ENCODE data around the gene RHOF.
A peak's percentile ranks its signal among the peaks of the same experiment; 100 is the strongest.

RHOF gene

DNA sequence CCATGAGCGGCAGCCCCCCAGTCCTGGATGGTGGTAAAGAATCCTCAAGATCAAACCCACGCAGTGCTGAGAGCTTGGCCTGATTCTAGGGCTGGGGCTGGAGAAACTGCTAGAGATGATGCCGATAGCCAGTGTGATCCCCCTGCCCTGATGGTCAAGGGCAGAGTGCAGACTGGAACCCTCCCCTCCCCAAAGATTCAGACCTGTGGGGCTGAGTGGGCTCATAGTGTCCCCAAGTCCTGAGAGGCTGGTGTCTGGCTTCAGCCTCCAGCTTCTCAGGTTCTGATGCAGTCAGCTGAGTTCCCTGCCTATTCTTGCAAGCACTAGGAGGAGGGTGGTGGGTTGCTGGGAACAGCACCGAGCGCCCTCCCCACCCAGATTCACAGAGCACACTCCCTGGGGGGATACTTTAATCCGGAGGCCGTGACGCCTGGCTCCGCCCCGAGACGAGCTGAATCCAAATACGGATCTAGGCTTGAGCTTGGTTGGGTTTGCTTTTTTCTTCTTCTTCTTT, 11.9 kb downstream of the RHOF start:
- in situ Hi-C loops (cut with HindIII; ENCODE audit: low pct_unique_long_range_greater_than_20kb, low sequenced_read_pairs), result no loop called here
- no peak for DNase-seq (ENCODE audit: low read depth in 1 of 2, low spot score in 1 of 2)
- TF ChIP-seq JUND (IDR thresholded peaks at IDR 0.05; ENCODE audit: low read depth), result no peak

DNA sequence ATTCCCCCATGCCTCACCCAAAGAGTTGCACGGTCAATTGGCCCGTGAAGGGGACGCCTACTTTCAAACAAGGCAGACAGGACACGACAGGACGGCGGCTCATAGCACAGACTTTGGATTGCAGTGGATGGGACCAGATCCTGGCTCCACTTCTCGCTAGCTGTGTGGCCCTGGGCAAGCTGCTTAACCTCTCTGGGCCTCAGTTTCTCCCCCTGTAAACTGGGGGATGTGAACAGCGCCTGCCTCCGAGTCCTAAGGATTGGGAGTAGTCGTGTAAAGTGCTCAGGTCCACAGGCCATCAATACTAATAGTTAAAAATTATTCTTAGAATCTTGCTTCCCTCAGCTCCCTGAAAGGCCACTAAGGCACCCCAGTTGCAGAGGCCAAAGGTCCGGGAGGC, 13.1 kb downstream of the RHOF start:
- in situ Hi-C loops (cut with HindIII; ENCODE audit: low pct_unique_long_range_greater_than_20kb, low sequenced_read_pairs), result no loop called here
- DNase-seq (ENCODE audit: low read depth in 1 of 2, low spot score in 1 of 2), result no peak
- TF ChIP-seq JUND (IDR thresholded peaks at IDR 0.05; ENCODE audit: low read depth), result no peak

DNA sequence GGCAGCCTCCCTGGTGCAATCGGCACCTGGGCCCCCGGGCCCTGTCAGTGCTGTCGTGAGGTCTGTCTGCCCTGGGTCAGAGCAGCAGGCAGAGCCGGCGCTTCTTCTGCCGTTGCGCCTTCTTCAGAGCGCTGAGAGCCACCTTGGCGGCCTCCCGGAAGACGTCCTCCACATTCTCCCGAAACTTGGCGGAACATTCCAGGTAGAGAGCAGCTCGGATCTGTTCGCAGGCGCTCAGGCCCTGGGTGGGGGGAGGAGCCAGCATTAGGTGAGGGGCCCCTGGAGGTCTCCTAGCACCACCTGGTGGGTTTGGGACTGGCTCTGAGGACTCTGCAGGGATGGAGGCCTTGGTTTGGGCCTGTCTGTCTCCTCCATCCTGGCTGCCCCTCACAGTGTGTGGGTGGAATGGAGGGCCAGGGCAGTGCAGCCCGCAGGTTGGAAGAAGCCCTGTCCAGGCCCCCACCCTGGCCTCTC, 14.0 kb downstream of the RHOF start:
- TF ChIP-seq JUND (IDR thresholded peaks at IDR 0.05; ENCODE audit: low read depth), result no peak
- DNase-seq (ENCODE audit: low read depth in 1 of 2, low spot score in 1 of 2), result no peak
- in situ Hi-C loops (cut with HindIII; ENCODE audit: low pct_unique_long_range_greater_than_20kb, low sequenced_read_pairs), result no loop called here

DNA sequence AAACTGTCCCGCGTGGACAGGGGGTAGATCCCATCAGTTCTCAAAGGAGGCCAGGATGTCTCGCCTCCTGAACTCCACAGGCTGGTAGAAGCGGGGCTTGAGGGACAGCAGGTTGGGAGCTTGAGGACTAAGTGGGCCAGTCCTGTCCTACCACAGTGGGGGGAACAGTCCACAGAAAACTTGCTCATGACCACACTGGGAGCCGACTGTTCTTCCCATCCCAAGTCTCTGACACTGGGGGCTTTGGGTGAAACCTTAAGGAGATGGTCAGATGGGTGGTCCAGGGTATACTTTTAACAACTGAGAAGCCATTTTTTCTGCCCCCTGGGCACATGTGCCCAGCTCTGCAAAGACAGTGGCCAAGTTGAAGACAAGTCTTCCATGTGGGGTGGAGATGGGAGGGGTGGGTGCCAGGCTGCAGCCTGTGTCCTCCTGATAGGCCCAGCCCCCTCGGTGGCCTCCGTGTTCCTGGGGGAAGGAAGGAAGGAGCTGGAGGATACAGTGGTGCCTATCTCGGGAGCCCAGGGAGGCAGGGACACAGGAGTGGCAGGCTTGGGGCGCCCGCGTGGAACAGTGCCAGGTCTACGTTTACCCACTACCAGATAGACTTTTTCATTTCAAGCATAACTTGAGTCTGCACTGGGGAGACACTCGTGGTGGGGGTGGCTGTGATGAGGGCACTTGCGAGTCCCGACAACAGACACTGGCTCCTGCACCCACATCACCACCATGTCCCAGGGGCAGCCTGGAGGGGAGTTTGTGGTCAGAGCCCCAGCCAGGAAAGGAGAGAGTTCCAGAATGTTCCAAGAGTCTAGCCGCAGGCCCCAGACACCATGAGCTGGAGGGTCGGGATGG, 14.7 kb downstream of the RHOF start:
- DNase-seq (ENCODE audit: low read depth in 1 of 2, low spot score in 1 of 2), result no peak
- in situ Hi-C loops (cut with HindIII; ENCODE audit: low pct_unique_long_range_greater_than_20kb, low sequenced_read_pairs), result no loop called here
- no peak for TF ChIP-seq JUND (IDR thresholded peaks at IDR 0.05; ENCODE audit: low read depth)

DNA sequence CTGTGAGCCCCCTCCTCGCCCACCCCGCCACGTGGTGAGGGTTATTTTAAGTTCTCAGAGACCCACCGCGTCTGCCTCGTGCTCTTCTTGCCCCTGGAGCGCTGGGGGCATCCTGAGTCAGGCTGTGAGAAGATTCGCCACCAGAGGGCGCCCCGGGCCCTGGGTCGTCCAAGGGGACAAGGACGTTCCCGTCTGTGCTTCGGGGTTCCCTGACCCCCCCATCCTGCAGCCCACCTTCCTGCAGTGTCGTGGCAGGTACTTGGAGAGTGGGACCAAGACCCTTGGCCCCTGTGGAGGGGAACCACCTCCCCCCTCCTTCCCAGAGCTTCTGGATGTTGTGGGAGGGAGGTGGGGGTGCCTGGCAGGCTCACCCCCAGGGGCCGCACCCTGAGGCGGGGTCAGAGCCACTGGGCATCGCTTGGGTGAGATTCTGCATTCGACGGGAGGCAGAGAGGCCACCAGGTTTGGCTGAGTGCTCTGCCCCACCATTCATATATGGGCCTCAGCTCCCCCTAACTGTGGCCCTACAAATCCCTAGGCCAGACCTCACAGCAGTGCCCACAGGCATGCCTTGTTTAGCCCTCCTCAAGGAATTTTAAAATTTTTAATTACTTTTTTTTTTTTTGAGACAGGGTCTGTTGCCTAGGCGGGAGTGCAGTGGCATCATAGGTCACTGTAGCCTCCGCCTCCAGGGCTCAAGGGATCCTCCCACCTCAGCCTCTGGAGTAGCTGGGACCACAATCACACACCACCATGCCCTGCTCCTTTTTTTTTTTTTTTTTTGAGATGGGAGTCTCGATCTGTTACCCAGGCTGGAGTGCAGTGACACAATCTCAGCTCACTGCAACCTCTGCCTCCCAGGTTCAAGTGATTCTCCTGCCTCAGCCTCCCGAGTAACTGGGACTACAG, 17.0 kb downstream of the RHOF start:
- peak; percentile 79 to 90 for DNase-seq (ENCODE audit: low read depth in 1 of 2, low spot score in 1 of 2)
- TF ChIP-seq JUND (IDR thresholded peaks at IDR 0.05; ENCODE audit: low read depth), result no peak
- in situ Hi-C loops (cut with HindIII; ENCODE audit: low pct_unique_long_range_greater_than_20kb, low sequenced_read_pairs), result no loop called here

DNA sequence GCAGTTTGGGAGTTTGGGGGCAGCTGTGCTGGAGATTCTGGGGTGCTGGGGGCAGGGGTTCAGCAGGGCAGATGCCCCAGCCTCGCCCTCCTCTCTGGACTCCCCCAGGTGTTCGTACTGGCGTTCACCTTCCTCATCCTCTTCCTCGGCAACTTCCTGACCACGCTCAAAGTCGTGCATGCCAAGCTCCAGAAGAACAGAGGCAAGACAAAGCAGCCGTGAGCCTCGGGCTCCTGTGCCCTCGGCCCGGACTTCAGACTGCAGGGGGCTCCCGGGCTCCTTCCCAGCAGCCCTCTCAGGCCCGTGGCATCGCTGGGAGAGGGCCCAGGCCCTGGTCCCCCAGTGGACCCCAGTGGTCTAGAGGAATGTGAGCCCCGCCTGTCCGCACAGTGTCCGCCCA, 18.0 kb downstream of the RHOF start:
- DNase-seq (ENCODE audit: low read depth in 1 of 2, low spot score in 1 of 2), result no peak
- no peak for TF ChIP-seq JUND (IDR thresholded peaks at IDR 0.05; ENCODE audit: low read depth)
- in situ Hi-C loops (cut with HindIII; ENCODE audit: low pct_unique_long_range_greater_than_20kb, low sequenced_read_pairs), result no loop called here

DNA sequence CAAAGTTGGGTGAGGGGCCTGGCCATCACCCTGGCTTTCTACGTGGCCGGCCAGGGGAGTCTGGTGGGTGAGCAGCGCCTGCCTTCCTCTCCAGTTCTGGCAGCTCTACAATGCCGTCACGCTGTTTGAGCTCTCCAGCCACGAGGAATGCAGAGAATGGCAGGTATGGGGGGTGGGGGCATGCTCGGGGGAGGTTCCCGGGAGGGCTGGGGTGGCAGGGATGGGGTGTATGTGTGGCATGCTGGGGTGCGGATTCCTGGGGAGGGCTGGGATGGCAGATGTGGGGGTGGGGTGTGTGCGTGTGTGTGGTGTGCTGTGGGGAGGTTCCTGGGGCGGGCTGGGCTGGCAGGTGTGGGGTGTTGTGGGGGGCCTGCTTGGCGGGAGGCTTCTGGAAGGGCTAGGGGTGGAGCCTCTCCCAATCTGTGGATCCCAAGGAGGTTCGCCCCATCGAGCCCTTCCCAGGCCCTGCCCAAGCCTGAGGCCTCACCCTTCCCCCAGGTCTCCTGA, 18.5 kb downstream of the RHOF start:
- no peak for TF ChIP-seq JUND (IDR thresholded peaks at IDR 0.05; ENCODE audit: low read depth)
- in situ Hi-C loops (cut with HindIII; ENCODE audit: low pct_unique_long_range_greater_than_20kb, low sequenced_read_pairs), result no loop called here
- DNase-seq (ENCODE audit: low read depth in 1 of 2, low spot score in 1 of 2), result peak; percentile 63 to 67

DNA sequence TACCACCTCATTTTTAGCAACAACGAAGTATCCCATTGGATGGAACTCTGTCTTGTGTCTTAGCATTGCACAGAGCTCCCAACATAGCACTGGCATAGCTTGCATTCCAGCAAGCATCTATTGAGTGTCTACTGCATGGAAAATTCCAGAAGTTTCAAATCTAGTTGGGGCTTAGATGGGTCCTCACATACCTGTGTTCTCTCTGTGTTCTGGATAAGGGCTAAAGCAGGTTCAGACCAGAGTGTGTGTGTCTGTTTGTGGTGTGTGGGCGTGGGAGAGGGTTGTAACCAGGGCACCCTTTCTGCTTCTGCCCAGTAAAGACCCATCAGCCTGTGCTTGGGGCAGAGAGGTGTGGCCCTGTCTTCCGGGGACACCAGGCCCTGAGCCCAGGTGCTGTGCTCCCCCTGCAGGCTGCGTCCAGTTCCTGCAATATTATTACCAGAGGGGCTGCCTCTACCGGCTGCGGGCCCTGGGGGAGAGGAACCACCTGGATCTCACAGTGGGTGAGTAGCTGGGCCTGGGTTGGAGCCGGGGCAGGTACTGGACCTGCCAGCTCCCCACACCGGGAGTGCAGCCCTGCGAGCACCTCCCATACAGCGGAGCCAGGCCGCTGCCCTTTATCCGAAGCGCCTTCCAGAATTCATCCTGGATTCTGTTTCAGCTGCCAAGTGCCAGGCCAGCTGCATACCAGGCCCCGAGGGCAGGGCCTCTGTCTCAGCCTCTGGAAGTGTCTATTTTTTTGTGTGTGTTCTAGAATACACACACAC, 20.3 kb downstream of the RHOF start:
- DNase-seq (ENCODE audit: low read depth in 1 of 2, low spot score in 1 of 2), result peak; percentile 88 to 89

DNA sequence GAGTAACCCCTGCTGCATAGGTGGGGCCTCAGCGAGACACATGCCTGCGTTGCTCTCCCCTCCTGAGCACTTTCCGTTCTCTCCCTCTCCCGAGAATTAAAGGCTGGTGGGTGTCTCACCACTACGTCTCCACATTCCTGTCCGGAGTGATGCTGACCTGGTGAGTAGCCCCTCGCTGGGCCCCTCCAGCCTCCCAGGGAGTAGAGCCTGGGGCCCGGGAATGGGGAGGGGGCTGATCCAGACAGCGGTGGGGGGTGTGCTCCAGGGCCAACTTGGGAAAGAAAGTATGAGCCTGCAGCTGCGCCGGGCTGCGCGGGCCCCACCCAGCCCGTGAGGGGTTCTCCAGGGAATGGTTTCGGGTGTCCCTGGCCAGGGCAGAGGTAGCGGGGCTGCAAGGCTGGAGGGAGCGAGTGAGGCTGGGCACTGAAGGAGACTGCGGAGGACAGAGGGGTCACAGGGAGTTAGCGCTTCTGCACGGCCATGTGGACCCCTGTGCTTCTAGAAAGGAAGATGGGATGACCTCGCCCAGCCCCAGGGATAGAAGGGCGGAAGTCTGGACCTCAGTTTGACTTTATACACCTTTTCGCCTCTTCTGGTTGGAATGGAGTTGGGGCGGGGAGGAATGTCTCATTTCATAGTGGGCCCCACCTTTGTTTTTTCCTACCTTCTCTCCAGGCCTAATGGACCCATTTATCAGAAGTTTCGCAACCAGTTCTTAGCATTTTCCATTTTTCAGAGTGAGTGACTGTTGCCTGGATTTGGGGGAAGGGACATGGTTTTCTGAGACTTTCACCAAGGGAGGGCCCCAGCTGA, 22.5 kb downstream of the RHOF start:
- DNase-seq (ENCODE audit: low read depth in 1 of 2, low spot score in 1 of 2), result no peak
- no peak for TF ChIP-seq JUND (IDR thresholded peaks at IDR 0.05; ENCODE audit: low read depth)
- in situ Hi-C loops (cut with HindIII; ENCODE audit: low pct_unique_long_range_greater_than_20kb, low sequenced_read_pairs), result no loop called here

More for the DNA sequence above, 20.3 kb downstream of the RHOF start:
- TF ChIP-seq JUND (IDR thresholded peaks at IDR 0.05; ENCODE audit: low read depth), result no peak
- in situ Hi-C loops (cut with HindIII; ENCODE audit: low pct_unique_long_range_greater_than_20kb, low sequenced_read_pairs), result no loop called here

DNA sequence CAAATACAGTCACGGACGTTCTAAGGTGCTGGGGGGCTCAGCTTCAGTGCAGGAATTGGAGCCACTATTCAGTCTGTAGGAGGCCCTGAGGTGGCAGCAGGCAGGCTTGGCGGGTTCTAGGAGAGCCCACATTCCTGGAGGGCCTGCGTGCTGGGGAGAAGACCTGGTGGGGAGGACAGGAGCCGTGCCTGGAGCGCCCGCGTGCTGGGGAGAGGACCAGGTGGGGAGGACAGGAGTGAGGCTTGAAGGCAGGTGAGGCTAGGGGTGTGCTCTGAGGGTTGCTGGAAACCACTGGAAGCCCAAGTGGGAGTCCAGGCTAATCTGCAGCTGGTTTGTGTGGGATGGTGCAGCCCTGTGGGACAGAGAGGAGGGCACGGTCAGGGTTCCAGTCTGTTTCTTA, 23.1 kb downstream of the RHOF start:
- in situ Hi-C loops (cut with HindIII; ENCODE audit: low pct_unique_long_range_greater_than_20kb, low sequenced_read_pairs), result no loop called here
- peak in 1 of 2 experiments; percentile 53 for DNase-seq (ENCODE audit: low read depth in 1 of 2, low spot score in 1 of 2)
- TF ChIP-seq JUND (IDR thresholded peaks at IDR 0.05; ENCODE audit: low read depth), result no peak

DNA sequence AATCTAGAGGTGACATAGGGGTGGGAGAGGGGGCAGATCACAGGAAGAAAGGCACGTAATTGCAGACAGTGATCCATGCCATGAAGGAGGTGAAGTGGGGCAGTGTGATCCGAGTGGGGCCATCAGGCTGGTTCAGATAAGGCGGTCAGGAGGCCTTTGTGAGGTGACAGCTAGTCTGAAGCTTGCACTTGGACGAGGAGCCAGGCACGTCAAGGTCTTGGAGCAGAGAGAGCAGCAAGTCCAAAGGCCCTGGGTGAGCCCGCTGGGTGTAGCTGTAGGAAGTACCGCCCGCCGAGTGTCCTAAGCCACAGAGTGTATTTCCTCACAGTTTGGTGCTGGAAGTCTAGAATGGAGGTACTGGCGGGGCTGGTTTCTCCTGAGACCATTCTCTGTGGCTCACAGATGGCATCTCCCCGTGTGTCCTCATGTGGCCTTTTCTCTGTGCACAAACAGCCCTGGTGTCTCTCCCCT, 23.6 kb downstream of the RHOF start:
- in situ Hi-C loops (cut with HindIII; ENCODE audit: low pct_unique_long_range_greater_than_20kb, low sequenced_read_pairs), result no loop called here
- no peak for TF ChIP-seq JUND (IDR thresholded peaks at IDR 0.05; ENCODE audit: low read depth)
- DNase-seq (ENCODE audit: low read depth in 1 of 2, low spot score in 1 of 2), result peak in 1 of 2 experiments; percentile 59
